ENCODE data around the gene AFP.

The AFP gene

GRCh38 chr4:73453701-73454005, 17.6 kb downstream of the AFP start:
- H3K4me1 ChIP-seq: no peaks in the 10 kb centered on the region
- no peak overlapping the region for H3K4me2 ChIP-seq
- no peaks in the 10 kb centered on the region for H4K20me1 ChIP-seq
- H3K9me3 ChIP-seq: no peaks in the 10 kb centered on the region
- TF ChIP-seq Cebpa-rat (IDR thresholded peaks at IDR 0.05): no peak
- H3K4me3 ChIP-seq: no peak overlapping the region
- H3K27me3 ChIP-seq: no peaks in the 10 kb centered on the region
- H3K36me3 ChIP-seq: no peaks in the 10 kb centered on the region
- H3K9ac ChIP-seq: no peak overlapping the region
- no peak overlapping the region for H3K27ac ChIP-seq

GRCh38 chr4:73454920-73455319, 18.9 kb downstream of the AFP start:
- no peak overlapping the region for H3K9ac ChIP-seq
- no peak overlapping the region for H3K27ac ChIP-seq
- no peaks in the 10 kb centered on the region for H3K27me3 ChIP-seq
- H4K20me1 ChIP-seq: no peaks in the 10 kb centered on the region
- no peaks in the 10 kb centered on the region for H3K36me3 ChIP-seq
- H3K4me3 ChIP-seq: no peak overlapping the region
- no peak for TF ChIP-seq Cebpa-rat (IDR thresholded peaks at IDR 0.05)
- H3K4me2 ChIP-seq: no peak overlapping the region
- H3K9me3 ChIP-seq: no peaks in the 10 kb centered on the region
- H3K4me1 ChIP-seq: no peaks in the 10 kb centered on the region

GRCh38 chr4:73456177-73457022, 20.4 kb downstream of the AFP start:
- no peak overlapping the region for H3K9ac ChIP-seq
- H3K4me3 ChIP-seq: no peak overlapping the region
- TF ChIP-seq Cebpa-rat (IDR thresholded peaks at IDR 0.05): no peak
- H3K27me3 ChIP-seq: no peaks in the 10 kb centered on the region
- no peak overlapping the region for H3K27ac ChIP-seq
- H3K4me1 ChIP-seq: no peaks in the 10 kb centered on the region
- no peak overlapping the region for H3K4me2 ChIP-seq
- no peaks in the 10 kb centered on the region for H3K9me3 ChIP-seq
- H4K20me1 ChIP-seq: no peaks in the 10 kb centered on the region
- no peaks in the 10 kb centered on the region for H3K36me3 ChIP-seq

GRCh38 chr4:73458184-73459047, 22.4 kb downstream of the AFP start:
- no peaks in the 10 kb centered on the region for H3K9me3 ChIP-seq
- no peak overlapping the region for H3K4me3 ChIP-seq
- H3K36me3 ChIP-seq: no peaks in the 10 kb centered on the region
- no peak overlapping the region for H3K4me2 ChIP-seq
- TF ChIP-seq Cebpa-rat (IDR thresholded peaks at IDR 0.05): no peak
- H3K4me1 ChIP-seq: no peaks in the 10 kb centered on the region
- H4K20me1 ChIP-seq: no peaks in the 10 kb centered on the region
- H3K9ac ChIP-seq: no peak overlapping the region
- H3K27me3 ChIP-seq: no peaks in the 10 kb centered on the region
- H3K27ac ChIP-seq: no peak overlapping the region

- H4K20me1 ChIP-seq: no peaks in the 10 kb centered on the region
- H3K27ac ChIP-seq: no peak overlapping the region
- no peak overlapping the region for H3K4me2 ChIP-seq
- TF ChIP-seq Cebpa-rat (IDR thresholded peaks at IDR 0.05): no peak
- H3K9ac ChIP-seq: no peak overlapping the region
- no peaks in the 10 kb centered on the region for H3K36me3 ChIP-seq
- no peak overlapping the region for H3K4me3 ChIP-seq
- H3K4me1 ChIP-seq: no peaks in the 10 kb centered on the region
- H3K9me3 ChIP-seq: no peaks in the 10 kb centered on the region
- no peaks in the 10 kb centered on the region for H3K27me3 ChIP-seq
Observed at GRCh38 chr4:73459048-73459421, 23.0 kb downstream of the AFP start.

- Histone ChIP-seq H3K4me1 (no peaks in the 10 kb centered on the region), H3K27me3 (no peaks in the 10 kb centered on the region), H3K9me3 (no peaks in the 10 kb centered on the region), H3K36me3 (no peaks in the 10 kb centered on the region), H3K4me2 (no peak overlapping the region), H3K4me3 (no peak overlapping the region), H4K20me1 (no peaks in the 10 kb centered on the region), H3K27ac (no peak overlapping the region), H3K9ac (no peak overlapping the region)
- no peak for TF ChIP-seq Cebpa-rat (IDR thresholded peaks at IDR 0.05)
Observed at GRCh38 chr4:73460913-73461522, 25.0 kb downstream of the AFP start.

GRCh38 chr4:73468170-73468569, 32.1 kb downstream of the AFP start:
- no peak overlapping the region for H3K27ac ChIP-seq
- no peaks in the 10 kb centered on the region for H3K27me3 ChIP-seq
- no peak for TF ChIP-seq Cebpa-rat (IDR thresholded peaks at IDR 0.05)
- no peaks in the 10 kb centered on the region for H4K20me1 ChIP-seq
- peaks cover 11% of the 10 kb centered on the region for H3K9me3 ChIP-seq
- H3K4me2 ChIP-seq: no peak overlapping the region
- H3K9ac ChIP-seq: no peak overlapping the region
- H3K36me3 ChIP-seq: no peaks in the 10 kb centered on the region
- H3K4me3 ChIP-seq: no peak overlapping the region
- H3K4me1 ChIP-seq: no peaks in the 10 kb centered on the region

- Histone ChIP-seq H3K4me1 (no peaks in the 10 kb centered on the region), H3K4me3 (no peak overlapping the region), H3K27ac (no peak overlapping the region), H3K4me2 (no peak overlapping the region), H3K9me3 (peaks cover 36% of the 10 kb centered on the region), H3K27me3 (no peaks in the 10 kb centered on the region), H3K36me3 (no peaks in the 10 kb centered on the region), H3K9ac (no peak overlapping the region), H4K20me1 (no peaks in the 10 kb centered on the region)
- no peak for TF ChIP-seq Cebpa-rat (IDR thresholded peaks at IDR 0.05)
Observed at GRCh38 chr4:73470728-73471127, 34.7 kb downstream of the AFP start.

- Histone ChIP-seq H3K4me3 (no peak overlapping the region), H3K9ac (no peak overlapping the region), H4K20me1 (no peaks in the 10 kb centered on the region), H3K4me1 (no peaks in the 10 kb centered on the region), H3K27ac (no peak overlapping the region), H3K4me2 (no peak overlapping the region), H3K9me3 (peaks cover 41% of the 10 kb centered on the region), H3K36me3 (no peaks in the 10 kb centered on the region), H3K27me3 (no peaks in the 10 kb centered on the region)
- no peak for TF ChIP-seq Cebpa-rat (IDR thresholded peaks at IDR 0.05)
Observed at GRCh38 chr4:73477176-73477575, 41.2 kb downstream of the AFP start.

GRCh38 chr4:73479323-73479722, 43.3 kb downstream of the AFP start:
- Histone ChIP-seq H3K4me1 (no peaks in the 10 kb centered on the region), H4K20me1 (no peaks in the 10 kb centered on the region), H3K4me3 (no peak overlapping the region), H3K9me3 (peaks cover 19% of the 10 kb centered on the region), H3K9ac (no peak overlapping the region), H3K4me2 (no peak overlapping the region), H3K36me3 (no peaks in the 10 kb centered on the region), H3K27me3 (no peaks in the 10 kb centered on the region), H3K27ac (no peak overlapping the region)
- TF ChIP-seq Cebpa-rat (IDR thresholded peaks at IDR 0.05): no peak
